ENCODE data around the gene PSMG1.
"Not testable (repeated sequence)": the region's sequence is repeated elsewhere in the genome, so short reads cannot be mapped to it uniquely, and the experiment has no call there.

Gene PSMG1

DNA sequence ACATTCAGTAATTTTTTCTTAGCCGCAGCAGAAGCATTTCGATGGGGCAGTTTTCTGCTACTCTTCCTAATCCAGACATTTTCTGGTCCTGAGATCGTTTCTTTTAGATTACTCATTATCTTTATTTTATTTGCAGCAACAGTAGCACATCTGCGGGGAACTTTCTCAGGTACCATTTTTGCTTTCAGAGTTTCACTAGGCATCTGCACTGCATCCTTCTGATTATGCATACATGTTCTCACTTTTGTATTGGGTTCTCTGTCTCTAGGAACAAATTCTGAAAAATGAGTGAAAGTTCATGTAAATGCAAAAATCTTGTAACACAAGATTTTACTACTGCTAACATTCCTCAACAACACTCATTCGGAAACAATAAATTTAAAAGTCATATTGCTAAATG lies 3.9 kb upstream of the PSMG1 start:
- DNase-seq: no peak

DNA sequence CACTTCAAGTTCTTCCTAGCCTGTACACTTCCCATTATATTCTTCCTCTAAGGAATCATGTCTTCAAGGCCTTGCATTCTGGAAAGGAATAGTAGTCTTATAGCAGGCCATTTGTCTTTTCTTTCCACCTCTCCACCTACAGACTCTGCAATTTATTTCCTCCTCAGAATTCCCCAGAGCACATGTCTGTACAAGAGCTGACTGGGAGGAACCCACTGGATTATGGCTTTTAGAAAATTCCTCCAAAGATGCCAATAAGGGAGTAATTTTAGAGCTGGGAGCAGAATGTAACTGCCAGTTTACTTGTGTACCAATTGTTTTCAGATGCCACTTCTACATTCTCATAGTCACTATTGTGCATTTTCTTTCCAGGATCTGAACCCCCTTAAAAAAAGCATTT lies 3.4 kb upstream of the PSMG1 start:
- DNase-seq: no peak

DNA sequence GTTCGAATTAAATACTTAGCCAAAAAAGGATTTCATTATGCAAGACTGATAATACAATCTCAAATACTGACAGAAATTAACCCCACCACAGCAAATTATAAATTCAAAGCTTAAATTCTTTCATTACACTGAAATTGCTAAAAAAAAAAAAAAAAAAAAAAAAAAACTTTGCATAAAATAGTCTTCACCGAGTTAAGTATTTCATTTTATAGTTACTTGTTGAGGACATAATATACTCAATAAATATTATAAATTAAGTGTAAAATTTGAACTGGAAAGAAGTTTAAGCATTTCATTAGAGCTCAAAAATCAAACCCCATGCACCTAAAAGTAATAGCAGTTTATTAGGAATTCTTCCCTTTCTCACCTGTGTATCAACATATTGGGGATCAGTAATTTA lies 1.9 kb upstream of the PSMG1 start:
- no peak for DNase-seq

DNA sequence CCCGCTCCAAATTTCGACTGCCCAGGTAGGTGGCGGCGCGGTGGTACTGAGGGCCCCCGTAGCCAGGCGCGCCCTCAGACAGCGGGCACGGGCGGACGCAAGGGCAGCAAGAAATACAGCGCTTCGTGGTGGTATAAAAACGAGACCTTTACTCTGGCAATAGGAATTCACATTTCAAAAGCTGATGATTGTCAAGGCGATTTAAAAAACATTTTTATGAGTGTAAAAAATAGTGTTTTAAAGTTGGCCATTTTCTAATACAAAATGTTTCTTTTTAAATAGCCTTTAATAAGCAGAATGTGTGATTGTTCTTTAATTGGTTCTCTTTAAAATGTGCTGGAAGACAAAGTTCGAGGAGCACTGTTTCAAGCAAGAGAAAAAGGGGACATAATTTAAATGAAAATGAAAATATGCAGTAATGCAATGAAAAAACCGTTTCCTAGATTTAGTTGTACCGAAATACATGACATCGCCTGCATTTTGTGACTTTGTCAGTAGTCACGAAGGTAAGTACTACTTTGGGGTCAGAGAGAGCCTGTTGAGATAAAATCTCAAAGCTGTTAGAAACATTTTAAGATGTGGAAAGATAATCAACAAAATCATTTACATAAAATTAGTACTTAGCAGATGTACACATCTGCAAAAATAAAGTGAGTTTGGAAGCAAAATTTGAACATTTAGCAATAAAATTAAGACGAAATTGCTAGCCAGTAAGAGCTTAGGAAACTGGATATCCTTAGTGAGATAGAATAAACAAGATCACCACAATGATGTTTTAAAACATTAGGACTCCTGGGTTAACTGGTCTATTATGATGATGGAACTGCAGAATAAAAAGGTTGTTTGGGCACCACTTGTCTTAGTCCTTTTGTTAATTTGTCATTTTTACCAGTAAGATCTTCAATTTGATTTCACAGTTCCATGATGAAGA lies 1.1 kb upstream of the PSMG1 start:
- DNase-seq: no peak

DNA sequence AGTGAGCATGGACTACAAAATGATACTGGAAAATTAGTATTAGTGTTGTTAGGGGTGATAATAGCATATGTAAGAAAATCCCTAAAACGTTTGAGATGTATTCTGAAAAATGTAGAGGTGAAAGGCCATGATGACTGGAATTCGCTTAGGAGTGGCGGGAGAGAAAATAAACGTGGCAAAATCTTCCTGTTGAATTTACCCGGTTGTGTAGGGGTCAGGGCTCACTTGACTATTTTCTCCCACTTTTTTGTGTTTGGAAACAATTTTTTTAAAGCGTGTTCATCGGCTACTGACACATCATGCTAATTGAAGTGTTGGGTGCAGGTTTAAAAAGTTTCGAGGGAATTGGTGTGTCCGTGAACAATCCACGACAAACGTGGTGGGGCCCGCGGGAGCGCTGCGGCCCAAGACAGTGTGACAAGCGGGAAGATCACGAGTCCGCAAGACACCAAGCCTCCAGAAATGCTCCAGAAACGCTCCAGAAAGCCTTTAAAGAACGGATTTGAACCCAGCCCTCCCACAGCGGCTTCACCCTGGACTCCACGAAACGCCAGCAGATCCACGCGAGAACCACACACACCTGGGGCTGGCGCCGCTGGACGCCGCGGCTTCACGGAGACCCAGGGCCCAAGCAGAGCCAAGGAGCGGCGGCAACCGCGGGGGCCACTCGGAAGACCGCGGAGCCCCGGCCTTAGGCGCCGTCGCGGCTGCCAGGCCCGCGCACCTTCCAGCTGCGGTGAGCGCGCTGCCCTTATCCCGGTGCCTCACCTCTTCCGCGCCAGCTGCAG lies 573 bp downstream of the PSMG1 start:
- DNase-seq: peak; percentile 9

DNA sequence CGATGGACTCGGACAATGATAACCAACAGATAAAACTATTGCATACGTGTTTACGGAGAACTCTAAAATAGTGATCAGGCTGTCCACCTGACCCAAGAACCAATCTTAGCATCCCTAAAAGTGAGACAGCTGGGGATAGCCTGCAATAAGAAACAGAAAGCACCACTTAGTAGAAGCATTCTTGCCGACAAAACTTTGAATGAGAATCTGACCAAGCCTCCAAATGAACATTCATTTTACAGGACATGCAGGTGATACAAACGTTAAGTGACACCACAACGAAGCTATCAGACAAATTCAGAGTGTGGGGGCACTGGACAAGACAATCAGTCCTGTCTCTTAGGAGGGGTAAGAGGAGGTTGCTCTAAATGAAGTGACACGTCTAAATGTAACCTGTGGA lies 1.2 kb downstream of the PSMG1 start:
- DNase-seq: no peak

DNA sequence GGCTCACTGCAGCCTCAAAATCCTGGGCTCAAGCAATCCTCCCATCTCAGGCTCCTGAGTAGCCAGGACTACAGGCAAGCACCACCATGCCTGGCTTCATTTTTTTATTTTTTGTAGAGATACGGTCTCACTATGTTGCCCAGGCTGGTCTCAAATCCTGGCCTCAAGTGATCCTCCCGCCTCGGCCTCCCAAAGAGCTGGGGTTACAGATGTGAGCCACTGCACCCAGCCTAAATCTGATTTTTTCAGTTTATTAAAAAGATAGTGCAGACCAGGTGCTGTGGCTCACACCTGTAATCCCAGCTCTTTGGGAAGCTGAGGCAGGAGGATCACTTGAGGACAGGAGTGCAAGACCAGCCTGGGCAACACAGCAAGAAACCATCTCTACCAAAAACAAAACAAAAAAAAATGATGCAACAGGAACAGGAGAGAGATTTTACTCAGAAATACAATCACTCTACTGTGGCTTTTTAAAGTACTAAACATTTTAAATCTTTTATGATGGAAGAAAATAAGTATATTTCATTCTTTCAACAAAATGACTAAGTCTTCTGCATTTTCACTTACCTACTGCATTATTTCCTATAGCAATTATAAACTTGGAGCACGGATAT lies 1.9 kb downstream of the PSMG1 start:
- DNase-seq: no peak

DNA sequence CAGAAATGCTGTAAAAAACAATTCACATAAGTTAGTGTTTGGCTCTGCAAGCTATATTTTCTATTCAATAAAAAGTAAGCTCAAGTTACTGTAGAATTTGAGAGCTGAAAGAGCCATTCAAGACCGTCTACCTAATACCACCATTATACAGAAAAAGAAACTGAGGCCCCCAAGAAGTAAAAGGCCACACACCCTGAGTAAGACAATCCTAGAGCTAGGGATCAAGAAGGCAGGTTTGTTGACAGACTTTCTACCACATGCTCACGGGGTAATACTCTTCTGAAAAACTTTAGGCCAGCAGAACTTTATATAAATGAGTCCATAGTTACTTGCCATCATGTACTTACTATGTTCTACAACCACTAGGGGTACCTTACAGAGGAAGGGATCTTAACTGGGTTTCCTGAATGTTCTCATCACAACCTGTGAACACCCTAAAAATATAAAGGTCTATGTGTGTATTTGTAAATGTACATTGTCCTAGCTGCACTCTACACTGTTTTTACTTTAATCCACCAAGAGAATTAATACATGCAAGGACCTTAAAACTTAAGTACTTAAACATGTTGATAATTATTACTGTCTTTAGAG lies 2.7 kb downstream of the PSMG1 start:
- DNase-seq: no peak

DNA sequence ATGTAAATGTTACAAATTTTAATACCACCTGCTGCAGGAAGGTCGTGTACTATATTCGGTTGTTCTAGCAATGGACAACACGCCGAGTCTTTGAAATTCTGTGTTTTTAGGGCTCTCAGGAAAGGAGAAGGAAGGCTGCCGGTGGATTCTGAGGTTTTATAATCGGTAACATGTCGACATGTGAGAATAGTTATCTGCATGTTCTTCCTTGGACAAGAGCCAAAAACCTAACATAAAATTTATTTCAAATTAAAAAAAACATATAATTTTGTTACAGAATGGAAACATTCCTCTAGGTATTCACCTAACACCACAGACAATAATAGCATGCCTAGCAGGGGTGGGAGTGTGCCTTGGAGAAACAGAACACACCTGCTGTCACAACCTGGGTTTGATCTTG lies 4.8 kb downstream of the PSMG1 start:
- DNase-seq: no peak

DNA sequence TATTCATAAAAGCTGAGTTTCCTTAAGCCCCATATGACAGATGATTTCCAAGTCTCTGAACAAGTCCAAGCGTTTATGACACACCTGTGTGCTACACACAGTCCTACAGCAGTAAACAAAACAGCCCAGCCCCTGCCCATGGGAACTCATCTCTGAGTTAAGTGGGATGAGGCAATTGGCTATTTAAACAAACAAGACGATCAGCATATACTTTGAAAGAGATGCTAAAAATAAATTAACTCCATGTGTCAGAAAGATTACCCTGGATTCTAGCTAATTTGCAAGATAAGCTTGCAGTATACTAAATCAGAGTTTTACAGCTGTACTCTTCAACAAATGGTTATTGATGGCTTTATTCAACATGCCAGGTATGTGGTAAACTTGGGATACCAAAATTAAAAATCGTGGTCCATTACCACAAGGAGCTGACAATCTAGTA lies 7.0 kb downstream of the PSMG1 start:
- DNase-seq: no peak

DNA sequence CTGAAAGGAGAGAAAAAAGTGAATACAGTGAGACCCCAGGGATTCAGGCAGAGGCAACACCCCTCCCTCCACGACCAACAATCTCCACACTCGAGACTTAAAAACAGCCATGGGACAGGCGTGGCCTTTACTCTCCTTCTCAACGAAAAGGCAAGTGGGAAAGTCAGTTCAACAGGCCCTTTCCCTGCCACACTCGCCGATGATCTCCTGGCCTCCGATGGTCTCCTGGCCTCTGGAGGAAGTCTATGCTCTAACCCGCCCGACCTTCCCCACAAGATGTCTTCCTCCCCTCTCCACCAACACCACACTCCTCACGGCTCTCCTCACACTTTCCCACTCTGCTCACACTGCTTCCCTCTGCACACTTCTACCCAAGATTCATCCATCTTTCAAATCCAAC lies 7.6 kb downstream of the PSMG1 start:
- no peak for DNase-seq

DNA sequence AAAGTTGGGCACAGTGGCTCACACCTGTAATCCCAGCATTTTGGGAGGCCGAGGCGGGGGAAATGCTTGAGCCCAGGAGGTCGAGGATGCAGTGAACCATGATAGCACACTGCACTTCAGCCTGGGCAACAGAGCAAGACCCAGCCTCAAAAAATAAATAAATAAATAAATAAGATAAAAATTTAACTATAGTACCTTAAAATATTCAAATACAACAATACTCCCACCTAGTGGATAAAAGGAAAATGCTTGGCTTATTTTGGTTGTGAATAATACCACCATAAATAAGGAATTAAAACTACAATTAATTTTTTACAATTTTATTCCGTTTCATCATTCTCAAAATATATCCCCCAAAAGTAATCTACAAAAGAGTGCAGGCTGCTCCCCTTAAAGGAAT lies 8.1 kb downstream of the PSMG1 start:
- no peak for DNase-seq

DNA sequence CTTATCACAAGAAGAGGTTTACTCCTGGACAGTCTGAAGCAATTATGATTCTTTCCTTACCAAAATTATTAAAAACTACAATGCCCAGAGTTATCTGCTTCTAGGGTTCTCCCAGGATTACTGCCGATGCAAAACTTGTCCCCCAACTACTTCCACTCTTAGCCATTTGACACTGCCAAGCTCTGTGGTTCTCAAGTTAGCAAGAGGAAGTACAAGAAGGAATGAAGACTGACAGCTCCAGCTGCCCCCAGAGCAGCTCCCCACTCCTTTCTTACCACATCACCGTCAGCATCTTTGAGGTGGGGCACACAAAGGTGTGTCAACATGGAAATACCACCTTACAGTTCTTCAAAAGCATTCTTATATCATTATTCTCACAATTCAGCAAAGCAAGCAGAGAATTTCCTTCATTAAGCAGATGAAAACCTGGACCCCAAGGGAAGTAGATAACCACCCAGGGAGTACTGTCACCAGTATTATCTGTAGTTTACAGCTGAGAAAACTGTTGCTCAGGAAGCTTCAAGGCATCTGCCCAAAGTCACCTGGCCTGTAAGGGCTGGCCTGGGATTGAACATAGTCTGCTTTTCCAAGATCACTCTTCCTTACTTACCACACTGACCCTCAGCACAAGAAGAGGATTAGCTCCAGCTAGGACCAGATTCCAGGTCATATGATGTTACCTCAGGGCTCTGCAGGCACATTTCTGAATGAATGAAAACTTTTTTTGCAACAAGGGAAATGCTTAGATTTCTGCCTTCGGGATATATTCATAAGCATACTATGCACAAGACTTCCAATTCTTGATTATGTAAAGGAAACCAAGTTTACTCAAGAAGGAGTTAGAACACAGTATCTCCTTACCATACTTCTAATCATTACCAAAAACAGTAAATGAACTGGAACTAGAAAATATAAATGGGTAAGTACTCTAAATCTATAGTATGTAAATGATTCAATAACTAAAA lies 9.3 kb downstream of the PSMG1 start:
- no peak for DNase-seq

DNA sequence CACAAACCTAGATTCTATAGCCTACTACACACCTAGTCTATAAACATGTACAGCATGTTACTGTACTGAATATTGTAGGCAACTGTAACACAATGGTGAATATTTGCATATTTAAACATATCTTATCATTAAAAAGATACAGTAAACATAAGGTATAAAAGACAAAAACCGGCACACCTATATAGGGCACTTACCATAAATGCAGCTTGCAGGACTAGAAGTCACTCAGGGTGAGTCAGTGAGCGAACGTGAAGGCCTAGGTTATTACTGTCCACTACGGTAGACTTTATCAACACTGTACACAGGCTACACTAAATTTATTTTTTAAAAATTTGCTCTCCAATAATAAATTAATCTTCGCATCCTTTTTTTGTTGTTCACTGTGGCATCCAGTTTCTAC lies 13.3 kb downstream of the PSMG1 start:
- DNase-seq: no peak

DNA sequence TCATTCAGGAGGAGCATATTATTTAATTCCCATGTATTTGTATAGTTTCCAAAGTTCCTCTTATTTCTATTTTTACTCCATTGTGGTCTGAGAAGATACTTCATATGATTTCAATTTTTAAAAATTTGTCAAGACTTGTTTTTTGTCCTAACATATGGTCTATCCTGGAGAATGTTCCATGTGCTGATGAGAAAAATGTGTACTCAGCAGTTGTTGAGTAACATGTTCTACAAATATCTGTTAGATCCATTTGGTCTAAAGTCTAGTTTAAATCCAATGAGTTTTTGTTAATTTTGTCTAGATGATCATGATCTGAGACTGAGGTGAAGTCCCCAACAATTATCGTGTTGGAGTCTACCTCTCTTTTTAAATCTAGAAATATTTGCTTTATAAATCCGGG lies 14.5 kb downstream of the PSMG1 start:
- DNase-seq: no peak

DNA sequence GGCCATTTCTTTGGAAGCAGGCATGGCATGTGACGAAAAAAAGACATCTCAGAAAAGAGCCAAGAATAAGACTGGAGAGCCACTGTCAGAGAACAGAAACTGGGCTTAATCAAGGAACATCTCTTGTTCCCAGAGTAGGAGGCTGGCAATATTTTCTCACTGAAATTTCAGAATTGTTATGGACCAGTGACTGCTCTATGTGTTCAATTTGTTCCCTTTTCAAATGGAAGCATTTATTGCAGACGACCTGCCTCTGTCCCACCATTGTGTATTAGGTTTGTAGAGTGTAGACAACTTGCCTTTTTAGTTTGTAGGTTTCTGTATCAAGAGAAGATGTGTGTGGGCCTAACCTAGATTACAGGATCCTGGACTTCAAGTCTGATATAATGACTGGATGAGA lies 18.7 kb downstream of the PSMG1 start:
- DNase-seq: no peak

DNA sequence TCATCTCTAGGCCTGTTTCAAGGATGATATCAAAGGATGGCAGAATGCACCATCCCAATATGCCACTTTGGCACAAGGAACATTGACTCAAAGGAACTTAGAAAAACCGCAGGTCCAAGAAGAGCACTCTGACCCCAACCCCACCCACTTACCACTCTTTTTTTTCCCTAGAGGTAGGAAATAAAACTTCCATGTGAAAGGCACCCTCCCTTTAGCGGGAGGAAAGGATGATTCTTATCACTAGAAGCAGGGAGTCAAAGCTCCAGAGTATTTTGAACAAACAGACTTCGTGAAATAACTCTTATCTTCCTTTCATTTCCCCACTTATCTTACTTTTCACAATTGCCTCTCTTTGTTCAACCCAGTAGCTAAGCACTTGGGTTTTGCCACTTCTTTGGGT lies 22.2 kb downstream of the PSMG1 start:
- no peak for DNase-seq

DNA sequence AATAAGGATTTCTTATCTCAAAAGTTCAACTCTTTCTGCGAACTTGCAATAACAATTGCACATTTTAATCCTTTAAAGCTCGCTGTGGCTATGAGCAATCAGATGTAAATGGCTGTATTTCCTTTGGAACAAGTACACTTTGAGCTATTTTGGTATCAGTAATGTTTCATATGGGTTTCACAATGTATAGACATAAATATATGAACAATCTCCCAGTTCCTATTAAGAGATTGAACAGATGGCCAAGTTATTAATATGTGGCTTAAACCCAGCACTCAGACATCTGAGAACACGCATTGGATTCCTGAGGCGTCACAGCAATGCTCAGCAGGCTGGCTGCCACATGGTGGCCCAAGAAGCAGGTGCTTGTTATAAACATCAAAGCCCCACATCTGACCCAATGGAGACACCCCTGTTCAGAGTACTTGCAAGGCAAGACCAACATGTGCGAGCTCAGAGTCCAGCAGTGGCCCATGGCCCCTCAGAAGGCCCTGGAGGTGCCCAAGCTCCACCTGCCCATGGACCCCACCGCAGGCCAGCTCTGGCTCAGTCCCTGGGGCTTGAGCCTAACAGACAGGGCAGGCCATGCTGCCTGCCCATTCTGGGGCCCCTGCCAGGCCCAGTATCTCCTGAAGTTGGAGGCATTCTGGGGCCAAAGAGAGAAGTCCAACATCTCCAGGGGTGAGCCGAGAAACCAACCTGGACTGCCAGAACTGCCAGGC lies 23.7 kb downstream of the PSMG1 start:
- DNase-seq: no peak

DNA sequence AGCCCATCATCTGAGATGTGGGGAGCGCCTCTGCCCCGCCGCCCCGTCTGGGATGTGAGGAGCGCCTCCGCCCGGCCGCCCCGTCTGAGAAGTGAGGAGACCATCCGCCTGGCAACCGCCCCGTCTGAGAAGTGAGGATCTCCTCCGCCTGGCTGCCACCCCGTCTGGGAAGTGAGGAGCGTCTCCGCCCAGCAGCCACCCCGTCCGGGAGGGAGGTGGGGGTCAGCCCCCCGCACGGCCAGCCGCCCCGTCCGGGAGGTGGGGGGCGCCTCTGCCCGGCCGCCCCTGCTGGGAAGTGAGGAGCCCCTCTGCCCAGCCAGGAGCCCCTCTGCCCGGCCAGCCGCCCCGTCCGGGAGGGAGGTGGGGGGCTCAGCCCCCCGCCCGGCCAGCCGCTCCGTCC lies 26.0 kb downstream of the PSMG1 start:
- not testable (repeated sequence) for DNase-seq

DNA sequence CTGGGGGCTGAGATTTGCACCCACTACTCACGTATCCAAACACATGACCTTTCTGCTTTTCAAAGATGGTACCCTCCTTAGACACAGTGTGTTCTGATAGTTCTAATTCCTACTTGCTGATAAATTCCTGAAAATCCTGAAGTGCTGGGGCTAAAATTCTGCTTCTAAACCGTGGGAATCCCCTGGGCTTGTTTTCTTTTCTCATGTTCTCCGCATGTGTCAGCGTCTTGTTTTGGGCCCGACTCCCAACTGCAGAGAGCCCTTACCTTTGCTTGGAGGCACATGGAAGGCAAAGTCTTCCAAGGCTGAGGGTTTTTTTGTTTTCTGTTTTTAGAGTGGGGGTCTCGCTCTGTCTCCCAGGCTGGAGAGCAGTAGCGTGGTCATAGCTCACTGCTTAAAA lies 27.2 kb downstream of the PSMG1 start:
- no peak for DNase-seq

DNA sequence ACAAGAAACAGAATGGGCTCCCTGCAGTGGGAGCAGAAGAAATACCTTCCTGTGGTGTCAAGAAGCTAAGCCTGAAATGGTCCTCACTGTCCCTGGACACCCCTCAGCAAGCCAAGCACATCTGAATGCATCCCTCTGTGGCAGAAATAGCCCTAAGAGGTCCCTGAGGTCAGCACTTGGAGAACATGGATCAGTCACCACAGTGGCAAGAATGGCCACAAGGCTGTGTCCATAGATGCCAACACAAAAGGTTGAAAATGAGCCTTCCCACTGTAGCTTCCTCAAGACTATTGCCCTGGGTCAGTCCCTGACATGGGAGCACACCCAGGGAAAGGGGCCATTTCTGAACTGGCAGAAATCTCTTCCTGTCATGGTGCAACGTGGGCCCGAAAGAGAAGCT lies 27.7 kb downstream of the PSMG1 start:
- no peak for DNase-seq

Measured in stimulated activated CD4-positive, alpha-beta T cell treated with anti-CD3 and anti-CD28 coated beads, Interleukin-1b, Interleukin-23, amount 100 ng/mL, for 48 hours (primary cell).